IPS-NIHi7 (cell line): Measurements from ENCODE around the gene SMARCAL1.
A peak's percentile ranks its signal among the peaks of the same experiment; 100 is the strongest.

Experiments
- DNase-seq: peaks from one replicate; pipeline ENCODE4 v3.0.0; 2012; ENCODE audit warnings: mixed read lengths; ENCODE audit errors: extremely low spot score

The SMARCAL1 gene

GRCh38 chr2:216475767-216476166 is 63.5 kb downstream of the SMARCAL1 start:
- DNase-seq: no peak

GRCh38 chr2:216477283-216478035 is 65.2 kb downstream of the SMARCAL1 start:
- no peak for DNase-seq

- DNase-seq: peak; percentile 38
These were observed 65.9 kb downstream of the SMARCAL1 start for GRCh38 chr2:216478151-216478550.

- DNase-seq: no peak
These were observed 66.5 kb downstream of the SMARCAL1 start for GRCh38 chr2:216478791-216479190.

GRCh38 chr2:216480221-216480620 is 67.9 kb downstream of the SMARCAL1 start:
- no peak for DNase-seq

- DNase-seq: no peak
These were observed 70.4 kb downstream of the SMARCAL1 start for GRCh38 chr2:216482640-216483039.

- DNase-seq: no peak
These were observed 73.0 kb downstream of the SMARCAL1 start for GRCh38 chr2:216485237-216485636.

- no peak for DNase-seq
These were observed 73.5 kb downstream of the SMARCAL1 start for GRCh38 chr2:216485745-216486144.

- no peak for DNase-seq
These were observed 74.0 kb downstream of the SMARCAL1 start for GRCh38 chr2:216486271-216486670.

- DNase-seq: no peak
These were observed 74.4 kb downstream of the SMARCAL1 start for GRCh38 chr2:216486708-216487107.

- no peak for DNase-seq
These were observed 77.8 kb downstream of the SMARCAL1 start for GRCh38 chr2:216490061-216490460.

GRCh38 chr2:216491793-216492596 is 79.7 kb downstream of the SMARCAL1 start:
- DNase-seq: no peak

- DNase-seq: no peak
These were observed 80.5 kb downstream of the SMARCAL1 start for GRCh38 chr2:216492597-216493333.

GRCh38 chr2:216493334-216493685 is 81.0 kb downstream of the SMARCAL1 start:
- DNase-seq: no peak

- DNase-seq: no peak
These were observed 83.4 kb downstream of the SMARCAL1 start for GRCh38 chr2:216495656-216496055.

GRCh38 chr2:216497382-216498069 is 85.2 kb downstream of the SMARCAL1 start:
- DNase-seq: no peak

GRCh38 chr2:216498070-216498378 is 85.7 kb downstream of the SMARCAL1 start:
- DNase-seq: no peak

GRCh38 chr2:216498379-216499352 is 86.4 kb downstream of the SMARCAL1 start, which contains the start of gene RPL37A:
Gene RPL37A (plus strand): TSS chr2:216498844. CDS start chr2:216498875, 31 bp downstream.
- peak; percentile 98 for DNase-seq

- DNase-seq: no peak
These were observed 87.4 kb downstream of the SMARCAL1 start for GRCh38 chr2:216499641-216500218.

GRCh38 chr2:216500572-216500971 is 88.3 kb downstream of the SMARCAL1 start:
- DNase-seq: no peak
